Spleen (tissue), 7 donors: ENCODE results near the gene FAM20C.

ENCODE experiments used
- POLR2A ChIP-seq, 3 donors: fragments of 450-650 bp; IDR thresholded peaks; one replicate each; pipeline ENCODE4 v1.5.1; 2017; ENCODE audit warnings: antibody characterized with exemption in 3 of 3, mild to moderate bottlenecking in 1 of 3
- TF ChIP-seq, protein P1 (sequence below), 11 experiments: fragments of 200-600 bp in 7 of 11; fragments of 450-650 bp in 4 of 11; sonication (generic) in 4 of 11; IDR thresholded peaks in 8 of 11; conservative IDR thresholded peaks in 3 of 11; 1 replicate in 7 of 11; 2 replicates in 4 of 11; pipeline versions ENCODE4 v1.4.0 to v1.8.0; 2016 to 2021; ENCODE audit warnings: antibody characterized with exemption in 11 of 11, inconsistent platforms in 4 of 11, mild to moderate bottlenecking in 1 of 11
- donor health status: DM: no; HTN: no; CAD: no; lungs with moderate emphysema.
- donor health status: DM: no; HTN: no; CAD: no.
- donor health status: DM: no; HTN: no; CAD: no.

DNA sequence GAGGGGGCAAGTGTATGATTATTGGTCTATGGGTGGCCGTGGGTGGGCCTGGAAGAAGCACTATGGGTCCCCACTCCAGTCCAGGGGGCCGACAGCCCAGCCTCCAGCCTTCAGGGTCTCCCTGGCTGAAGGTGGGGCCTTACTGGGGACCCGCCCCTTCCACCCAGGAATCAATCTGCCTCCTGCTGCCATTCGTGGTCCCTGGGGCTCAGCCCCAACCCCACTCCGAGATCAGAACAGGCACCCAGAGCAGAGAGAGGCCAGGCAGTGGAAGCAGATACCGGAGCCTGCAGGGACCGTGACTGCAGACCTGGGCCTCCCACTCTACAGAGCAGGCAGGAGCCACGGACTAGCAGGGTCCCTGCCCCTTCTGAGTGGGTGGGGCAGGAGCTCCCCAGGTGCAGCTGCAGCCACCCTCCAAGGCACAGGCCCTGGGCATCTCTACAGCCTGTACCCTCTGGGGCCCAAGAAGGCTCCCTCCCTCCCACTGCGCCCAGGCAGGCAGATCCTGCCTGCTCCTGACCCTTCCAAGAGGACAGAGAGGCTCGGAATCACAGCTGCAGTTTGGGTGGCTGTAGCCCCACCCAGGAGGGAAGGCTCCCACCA is 84.0 kb downstream of the FAM20C start:
- TF ChIP-seq, protein P1, sequence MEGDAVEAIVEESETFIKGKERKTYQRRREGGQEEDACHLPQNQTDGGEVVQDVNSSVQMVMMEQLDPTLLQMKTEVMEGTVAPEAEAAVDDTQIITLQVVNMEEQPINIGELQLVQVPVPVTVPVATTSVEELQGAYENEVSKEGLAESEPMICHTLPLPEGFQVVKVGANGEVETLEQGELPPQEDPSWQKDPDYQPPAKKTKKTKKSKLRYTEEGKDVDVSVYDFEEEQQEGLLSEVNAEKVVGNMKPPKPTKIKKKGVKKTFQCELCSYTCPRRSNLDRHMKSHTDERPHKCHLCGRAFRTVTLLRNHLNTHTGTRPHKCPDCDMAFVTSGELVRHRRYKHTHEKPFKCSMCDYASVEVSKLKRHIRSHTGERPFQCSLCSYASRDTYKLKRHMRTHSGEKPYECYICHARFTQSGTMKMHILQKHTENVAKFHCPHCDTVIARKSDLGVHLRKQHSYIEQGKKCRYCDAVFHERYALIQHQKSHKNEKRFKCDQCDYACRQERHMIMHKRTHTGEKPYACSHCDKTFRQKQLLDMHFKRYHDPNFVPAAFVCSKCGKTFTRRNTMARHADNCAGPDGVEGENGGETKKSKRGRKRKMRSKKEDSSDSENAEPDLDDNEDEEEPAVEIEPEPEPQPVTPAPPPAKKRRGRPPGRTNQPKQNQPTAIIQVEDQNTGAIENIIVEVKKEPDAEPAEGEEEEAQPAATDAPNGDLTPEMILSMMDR (IDR thresholded peaks at IDR 0.05 in 8 of 11, conservative IDR thresholded peaks at IDR 0.05 in 3 of 11): no peak
- no peak for TF ChIP-seq POLR2A (IDR thresholded peaks at IDR 0.05)
